HEK293T (cell line): ENCODE results near the gene DYNC1I1.

Source experiments
- ARNT ChIP-seq: fragments of 450-650 bp; IDR thresholded peaks from 2 replicates; pipeline ENCODE4 v1.6.1; 2017; ENCODE audit warnings: mild to moderate bottlenecking
- BHLHE40 ChIP-seq: fragments of 450-650 bp; IDR thresholded peaks from 2 replicates; pipeline ENCODE4 v1.6.1; 2016; ENCODE audit warnings: mild to moderate bottlenecking, moderate library complexity, borderline replicate concordance
- CTBP1 ChIP-seq: fragments of 450-650 bp; IDR thresholded peaks from 2 replicates; pipeline ENCODE4 v1.6.1; 2016; ENCODE audit warnings: borderline replicate concordance
- FOXA1 ChIP-seq: fragments of 450-650 bp; IDR thresholded peaks from 2 replicates; pipeline ENCODE4 v1.6.1; 2016; ENCODE audit warnings: mild to moderate bottlenecking
- FOXM1 ChIP-seq: fragments of 450-650 bp; IDR thresholded peaks from 2 replicates; pipeline ENCODE4 v1.6.1; 2017; ENCODE audit warnings: mild to moderate bottlenecking, borderline replicate concordance
- LEF1 ChIP-seq: fragments of 450-650 bp; IDR thresholded peaks from 2 replicates; pipeline ENCODE4 v1.6.1; 2017; ENCODE audit warnings: mild to moderate bottlenecking, borderline replicate concordance
- SP1 ChIP-seq: fragments of 450-650 bp; IDR thresholded peaks from 2 replicates; pipeline ENCODE4 v1.6.1; 2017
- SUZ12 ChIP-seq: fragments of 450-650 bp; IDR thresholded peaks from 2 replicates; pipeline ENCODE4 v1.6.1; 2016; ENCODE audit warnings: mild to moderate bottlenecking
- ZNF384 ChIP-seq: fragments of 450-650 bp; IDR thresholded peaks from 2 replicates; pipeline ENCODE4 v1.6.1; 2016
- TF ChIP-seq, protein P1 (sequence below): fragments of 450-650 bp; IDR thresholded peaks from 2 replicates; pipeline ENCODE4 v1.6.1; 2016

DNA sequence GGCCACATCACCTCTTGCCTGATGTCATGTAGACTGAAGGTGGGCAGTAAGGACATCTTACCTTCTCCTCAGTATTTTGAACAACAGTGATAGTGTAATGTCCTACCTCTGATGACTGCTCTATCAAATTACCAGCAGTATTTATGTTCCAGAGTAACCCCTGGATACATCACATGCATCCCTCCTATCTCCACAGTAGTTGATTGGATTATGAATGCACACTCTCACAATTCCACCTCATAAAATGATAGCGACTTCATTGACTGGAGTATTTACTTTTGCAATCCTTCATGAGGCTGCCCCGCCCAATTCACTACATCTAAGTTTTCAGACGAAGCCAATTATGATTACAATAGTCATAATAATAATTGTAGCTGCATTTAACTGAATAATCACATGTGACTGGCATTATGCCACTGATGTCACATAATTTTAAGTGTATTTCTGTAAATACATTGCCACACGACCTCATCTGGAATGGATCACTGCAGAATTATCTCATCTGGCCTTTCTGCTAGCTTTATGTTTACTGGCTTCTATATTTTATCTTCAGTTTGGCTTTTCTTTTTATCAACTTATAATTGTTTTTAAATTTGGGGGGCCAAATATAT, 280.6 kb downstream of the DYNC1I1 start:
- no peak for TF ChIP-seq BHLHE40
- TF ChIP-seq SUZ12: no peak
- no peak for TF ChIP-seq SP1
- no peak for TF ChIP-seq FOXA1
- no peak for TF ChIP-seq ZNF384
- TF ChIP-seq FOXM1: no peak
- TF ChIP-seq ARNT: no peak
- TF ChIP-seq, protein P1, sequence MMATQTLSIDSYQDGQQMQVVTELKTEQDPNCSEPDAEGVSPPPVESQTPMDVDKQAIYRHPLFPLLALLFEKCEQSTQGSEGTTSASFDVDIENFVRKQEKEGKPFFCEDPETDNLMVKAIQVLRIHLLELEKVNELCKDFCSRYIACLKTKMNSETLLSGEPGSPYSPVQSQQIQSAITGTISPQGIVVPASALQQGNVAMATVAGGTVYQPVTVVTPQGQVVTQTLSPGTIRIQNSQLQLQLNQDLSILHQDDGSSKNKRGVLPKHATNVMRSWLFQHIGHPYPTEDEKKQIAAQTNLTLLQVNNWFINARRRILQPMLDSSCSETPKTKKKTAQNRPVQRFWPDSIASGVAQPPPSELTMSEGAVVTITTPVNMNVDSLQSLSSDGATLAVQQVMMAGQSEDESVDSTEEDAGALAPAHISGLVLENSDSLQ: no peak
- no peak for TF ChIP-seq CTBP1
- TF ChIP-seq LEF1: no peak
